GM23248 (cell line): Measurements from ENCODE around the gene ZNF669. TPM values are rescaled to one million over a fixed set of nuclear protein-coding genes. Genes with fewer than 3 reads are reported as not detected.

Source experiments
- DNase-seq: peaks from one replicate; pipeline ENCODE4 v3.0.0-alpha.2; 2015
- H2AFZ ChIP-seq: fragments of 200-600 bp; sonication (generic); 2 replicates; pipeline ENCODE4 v1.6.1; 2016; ENCODE audit warnings: antibody characterized with exemption
- H3F3A ChIP-seq: fragments of 200-600 bp; sonication (generic); 2 replicates; pipeline ENCODE4 v1.6.1; 2016; ENCODE audit warnings: mild to moderate bottlenecking, antibody characterized with exemption, mixed run types; ENCODE audit not compliant: insufficient read depth
- H3K27ac ChIP-seq: fragments of 200-600 bp; sonication (generic); 2 replicates; pipeline ENCODE4 v1.5.1; 2016; ENCODE audit warnings: mild to moderate bottlenecking
- H3K27me3 ChIP-seq: fragments of 200-600 bp; sonication (generic); replicated peaks from 2 replicates; pipeline ENCODE4 v1.6.1; 2016; ENCODE audit warnings: mild to moderate bottlenecking; ENCODE audit not compliant: insufficient read depth
- H3K36me3 ChIP-seq: fragments of 200-600 bp; sonication (generic); 2 replicates; pipeline ENCODE4 v1.6.1; 2016; ENCODE audit warnings: low read depth, mild to moderate bottlenecking
- H3K4me1 ChIP-seq: fragments of 200-600 bp; sonication (generic); 2 replicates; pipeline ENCODE4 v1.6.1; 2016; ENCODE audit warnings: mild to moderate bottlenecking; ENCODE audit not compliant: insufficient read depth
- H3K4me2 ChIP-seq: fragments of 200-600 bp; sonication (generic); one replicate; pipeline ENCODE4 v1.6.1; 2016; ENCODE audit warnings: mild to moderate bottlenecking; ENCODE audit not compliant: unreplicated experiment
- H3K4me3 ChIP-seq: fragments of 200-600 bp; sonication (generic); 2 replicates; pipeline ENCODE4 v1.5.1; 2016; ENCODE audit warnings: mild to moderate bottlenecking
- H3K79me2 ChIP-seq: fragments of 200-600 bp; sonication (generic); 2 replicates; pipeline ENCODE4 v1.6.1; 2016; ENCODE audit warnings: mild to moderate bottlenecking; ENCODE audit not compliant: insufficient read depth
- H3K9ac ChIP-seq: fragments of 200-600 bp; sonication (generic); 2 replicates; pipeline ENCODE4 v1.6.1; 2016; ENCODE audit warnings: mild to moderate bottlenecking
- H3K9me2 ChIP-seq: fragments of 200-600 bp; sonication (generic); 2 replicates; pipeline ENCODE4 v1.6.1; 2016; ENCODE audit warnings: mixed run types, mild to moderate bottlenecking, moderate library complexity; ENCODE audit not compliant: insufficient read depth
- H3K9me3 ChIP-seq: fragments of 200-600 bp; sonication (generic); one replicate; pipeline ENCODE4 v1.6.1; 2017; ENCODE audit warnings: low read depth
- H4K20me1 ChIP-seq: fragments of 200-600 bp; sonication (generic); 2 replicates; pipeline ENCODE4 v1.6.0; 2016; ENCODE audit not compliant: insufficient read depth
- EZH2 ChIP-seq: fragments of 200-600 bp; sonication (generic); IDR thresholded peaks from 2 replicates; pipeline ENCODE4 v1.6.1; 2018; ENCODE audit warnings: antibody characterized with exemption, mild to moderate bottlenecking; ENCODE audit not compliant: insufficient read depth, poor library complexity, severe bottlenecking
- EZH2phosphoT487 ChIP-seq: fragments of 200-600 bp; sonication (generic); IDR thresholded peaks from 2 replicates; pipeline ENCODE4 v1.6.1; 2018; ENCODE audit warnings: antibody characterized with exemption, moderate library complexity, mild to moderate bottlenecking, low read depth; ENCODE audit not compliant: insufficient read depth
- WGBS, 2 experiments: methylation state at CpG; one replicate each; pipeline ENCODE4 v1.1.6; 2015 to 2017; ENCODE audit warnings: low lambda C conversion rate in 2 of 2, low coverage in 1 of 2; ENCODE audit errors: missing lambda C conversion rate in 2 of 2; 5-methylcytosine and 5-hydroxymethylcytosine counted together
- in situ Hi-C: fragments of 300-500 bp; cut with MboI; formaldehyde crosslinking; loops from 2 replicates; pipeline ENCODE4 v1.15.0; 2020
- polyA plus RNA-seq: library from polyadenylated mRNA; unstranded; fragments of >200 nt; fragmentation: Nextera tagmentation; extraction: Ambion mirVana; gene quantifications from 2 replicates; pipeline ENCODE4 v1.2.1, GENCODE V29; 2016
- total RNA-seq: library from RNA; depleted of rRNA; stranded (reverse); fragments of >200 nt; shearing (Covaris generic); gene quantifications from 2 replicates; pipeline ENCODE4 v1.2.3, GENCODE V29; 2014

ZNF669 gene
- total and polyA plus RNA-seq, 2 experiments from 2014 or later, result 2.4 to 4.9 TPM

GRCh38 chr1:247090455-247090854 lies 13.7 kb downstream of the ZNF669 start:
- Histone ChIP-seq H2AFZ (no peak overlapping the region), H4K20me1 (no peaks in the 10 kb centered on the region), H3K4me3 (no peak overlapping the region), H3K4me2 (no peak overlapping the region), H3K27me3 (no peaks in the 10 kb centered on the region), H3K9ac (no peak overlapping the region), H3F3A (no peaks in the 10 kb centered on the region), H3K9me3 (no peaks in the 10 kb centered on the region), H3K4me1 (no peaks in the 10 kb centered on the region), H3K79me2 (no peaks in the 10 kb centered on the region), H3K9me2 (no peaks in the 10 kb centered on the region), H3K27ac (no peak overlapping the region), H3K36me3 (no peaks in the 10 kb centered on the region)
- TF ChIP-seq EZH2, result no peak
- TF ChIP-seq EZH2phosphoT487, result no peak
- in situ Hi-C loops, result no loop called here
- DNase-seq, result no peak
- WGBS, 2 experiments, result 61 to 67% methylated on average over 13 to 14 of the region's 14 CpGs

GRCh38 chr1:247089616-247090375 lies 14.4 kb downstream of the ZNF669 start:
- H3F3A ChIP-seq, result no peaks in the 10 kb centered on the region
- H2AFZ ChIP-seq, result no peak overlapping the region
- WGBS, 2 experiments, result 56 to 68% methylated on average over 16 to 17 of the region's 17 CpGs
- H3K9ac ChIP-seq, result no peak overlapping the region
- no peaks in the 10 kb centered on the region for H3K9me3 ChIP-seq
- no peaks in the 10 kb centered on the region for H3K36me3 ChIP-seq
- no peak overlapping the region for H3K4me3 ChIP-seq
- no peak for DNase-seq
- H4K20me1 ChIP-seq, result no peaks in the 10 kb centered on the region
- no peaks in the 10 kb centered on the region for H3K4me1 ChIP-seq
- no peak overlapping the region for H3K4me2 ChIP-seq
- no peaks in the 10 kb centered on the region for H3K27me3 ChIP-seq
- H3K79me2 ChIP-seq, result no peaks in the 10 kb centered on the region
- in situ Hi-C loops, result no loop called here
- no peaks in the 10 kb centered on the region for H3K9me2 ChIP-seq
- H3K27ac ChIP-seq, result no peak overlapping the region
- TF ChIP-seq EZH2, result no peak
- no peak for TF ChIP-seq EZH2phosphoT487

- Histone ChIP-seq H3K9ac (no peak overlapping the region), H3K9me2 (no peaks in the 10 kb centered on the region), H3K36me3 (no peaks in the 10 kb centered on the region), H4K20me1 (no peaks in the 10 kb centered on the region), H2AFZ (no peak overlapping the region), H3K4me1 (no peaks in the 10 kb centered on the region), H3K27me3 (no peaks in the 10 kb centered on the region), H3K79me2 (no peaks in the 10 kb centered on the region), H3F3A (no peaks in the 10 kb centered on the region), H3K9me3 (no peaks in the 10 kb centered on the region), H3K27ac (no peak overlapping the region), H3K4me2 (no peak overlapping the region), H3K4me3 (no peak overlapping the region)
- no peak for TF ChIP-seq EZH2phosphoT487
- no peak for TF ChIP-seq EZH2
- 59 to 70% methylated on average over 4 of the region's 4 CpGs for WGBS, 2 experiments
- in situ Hi-C loops, result no loop called here
- no peak for DNase-seq
These were observed 15.2 kb downstream of the ZNF669 start for GRCh38 chr1:247088967-247089366.

- no peak for DNase-seq
- in situ Hi-C loops, result no loop called here
- TF ChIP-seq EZH2phosphoT487, result no peak
- no peak overlapping the region for H3K4me2 ChIP-seq
- no peaks in the 10 kb centered on the region for H3K36me3 ChIP-seq
- H3K4me1 ChIP-seq, result no peaks in the 10 kb centered on the region
- no peaks in the 10 kb centered on the region for H3F3A ChIP-seq
- no peaks in the 10 kb centered on the region for H3K9me2 ChIP-seq
- H3K9me3 ChIP-seq, result no peaks in the 10 kb centered on the region
- no peaks in the 10 kb centered on the region for H3K79me2 ChIP-seq
- WGBS, 2 experiments, result 0 to 9% methylated on average over 1 of the region's 1 CpG
- H3K27ac ChIP-seq, result no peak overlapping the region
- no peaks in the 10 kb centered on the region for H3K27me3 ChIP-seq
- H4K20me1 ChIP-seq, result no peaks in the 10 kb centered on the region
- no peak overlapping the region for H2AFZ ChIP-seq
- no peak overlapping the region for H3K4me3 ChIP-seq
- no peak overlapping the region for H3K9ac ChIP-seq
These were observed 16.9 kb downstream of the ZNF669 start for GRCh38 chr1:247087256-247087655.

- no peak overlapping the region for H3K9ac ChIP-seq
- H3K36me3 ChIP-seq, result no peaks in the 10 kb centered on the region
- H3K27me3 ChIP-seq, result no peaks in the 10 kb centered on the region
- no peaks in the 10 kb centered on the region for H3K9me2 ChIP-seq
- H3K4me1 ChIP-seq, result no peaks in the 10 kb centered on the region
- H3K4me3 ChIP-seq, result no peak overlapping the region
- no peak overlapping the region for H3K27ac ChIP-seq
- TF ChIP-seq EZH2 (no peak), EZH2phosphoT487 (no peak)
- H3F3A ChIP-seq, result no peaks in the 10 kb centered on the region
- H3K4me2 ChIP-seq, result no peak overlapping the region
- H4K20me1 ChIP-seq, result no peaks in the 10 kb centered on the region
- no peak for DNase-seq
- in situ Hi-C loops, result no loop called here
- 69 to 75% methylated on average over 8 of the region's 8 CpGs for WGBS, 2 experiments
- no peaks in the 10 kb centered on the region for H3K79me2 ChIP-seq
- H3K9me3 ChIP-seq, result no peaks in the 10 kb centered on the region
- H2AFZ ChIP-seq, result no peak overlapping the region
These were observed 18.8 kb downstream of the ZNF669 start for GRCh38 chr1:247085310-247085709.
